K562 (cell line): Measurements from ENCODE around the gene CCNJL. TPM values are rescaled to one million over a fixed set of nuclear protein-coding genes. Genes with fewer than 3 reads are reported as not detected.

Experiments used
- ATAC-seq: fragments of 200-7000 bp; cut with Tn5 transposase; 3 replicates; pipeline ENCODE4 v1.9.1; 2020; ENCODE audit warnings: moderate library complexity
- BruUV-seq: library from RNA; stranded (reverse); fragments of 400-500 nt; replicated peaks from 2 replicates; lab custom pipeline; 2021; lab: Mats Ljungman, UMichigan
- CTCF ChIA-PET: fragments of 300-600 bp; formaldehyde crosslinking; extraction: SDS; loops from one replicate; lab custom pipeline; 2021; ENCODE audit warnings: low intra/inter-chr PET ratio; lab: Yijun Ruan, JAX
- POLR2A ChIA-PET: fragments of 300-600, 350-650 bp; sonication (Branson Sonifier 250); formaldehyde crosslinking; extraction: SDS; loops from one replicate; lab custom pipeline; 2021; ENCODE audit warnings: antibody characterized with exemption, inconsistent platforms; lab: Yijun Ruan, JAX
- DNase-seq, 4 experiments: peaks; one replicate each; pipeline versions ENCODE4 v3.0.0 to v3.0.0-alpha.2; 2011 to 2018; ENCODE audit warnings: low spot score in 3 of 4, mixed read lengths in 3 of 4; ENCODE audit errors: extremely low read depth in 1 of 4
- FAIRE-seq: peaks from 2 replicates; lab custom pipeline; 2011; peaks lifted over from hg19 to GRCh38; lab: Jason Lieb, UNC
- H2AFZ ChIP-seq: 2 replicates; pipeline ENCODE4 v1.6.0; 2011; ENCODE audit warnings: low read depth, low read length, control low read depth, inconsistent platforms
- H3K27ac ChIP-seq: fragments of 200-600 bp; 3 replicates; pipeline ENCODE4 v1.8.0; 2011; ENCODE audit warnings: low read depth, mild to moderate bottlenecking, control low read depth, inconsistent platforms, low read length, moderate library complexity, mixed read lengths; ENCODE audit errors: extremely low read depth
- H3K27me3 ChIP-seq, 2 experiments: fragments of 300-600 bp in 1 of 2; 2 replicates in 1 of 2; 3 replicates in 1 of 2; pipeline versions ENCODE4 v1.6.0 to v1.8.0; 2011; ENCODE audit warnings: inconsistent platforms in 2 of 2, low read length in 2 of 2, mild to moderate bottlenecking in 1 of 2, mixed read lengths in 1 of 2, moderate library complexity in 1 of 2; ENCODE audit not compliant: control insufficient read depth in 2 of 2, insufficient read depth in 2 of 2
- H3K36me3 ChIP-seq: fragments of 300-600 bp; 3 replicates; pipeline ENCODE4 v1.8.0; 2011; ENCODE audit warnings: mild to moderate bottlenecking, low read length, inconsistent platforms; ENCODE audit not compliant: control insufficient read depth, insufficient read depth
- H3K4me1 ChIP-seq, 2 experiments: fragments of 200-600 bp in 1 of 2; replicated peaks in 1 of 2; 2 replicates in 1 of 2; 3 replicates in 1 of 2; pipeline versions ENCODE4 v1.5.1 to v1.8.0; 2011; ENCODE audit warnings: inconsistent platforms in 2 of 2, low read length in 2 of 2, mild to moderate bottlenecking in 1 of 2, mixed read lengths in 1 of 2, moderate library complexity in 1 of 2; ENCODE audit not compliant: control insufficient read depth in 2 of 2, insufficient read depth in 2 of 2
- H3K4me2 ChIP-seq: 2 replicates; pipeline ENCODE4 v1.6.1; 2011; ENCODE audit warnings: low read length, control low read depth, inconsistent platforms, mixed read lengths; ENCODE audit not compliant: insufficient read depth
- H3K4me3 ChIP-seq: fragments of 200-600 bp; sonication (generic), shearing (Covaris generic); 2 replicates; pipeline ENCODE4 v1.5.1; 2016; ENCODE audit warnings: control low read depth, inconsistent platforms
- H3K79me2 ChIP-seq: fragments of 200-600 bp; 3 replicates; pipeline ENCODE4 v1.8.0; 2011; ENCODE audit warnings: low read length, inconsistent platforms; ENCODE audit not compliant: control insufficient read depth, insufficient read depth
- H3K9ac ChIP-seq, 2 experiments: 2 replicates each; pipeline versions ENCODE4 v1.6.0 to v1.6.1; 2011; ENCODE audit warnings: low read depth in 2 of 2, low read length in 2 of 2, control low read depth in 1 of 2, inconsistent platforms in 1 of 2, mild to moderate bottlenecking in 1 of 2, mixed read lengths in 1 of 2; ENCODE audit not compliant: insufficient read depth in 1 of 2
- H3K9me1 ChIP-seq: one replicate; pipeline ENCODE4 v1.6.0; 2011; ENCODE audit warnings: inconsistent platforms, mild to moderate bottlenecking, low read length, moderate library complexity; ENCODE audit not compliant: control insufficient read depth, insufficient read depth
- H3K9me3 ChIP-seq: replicated peaks from 2 replicates; pipeline ENCODE4 v1.5.1; 2011; ENCODE audit warnings: low read depth, low read length, inconsistent platforms; ENCODE audit not compliant: control insufficient read depth, insufficient read depth
- H4K20me1 ChIP-seq: replicated peaks from 2 replicates; pipeline ENCODE4 v1.6.1; 2011; ENCODE audit warnings: low read length, inconsistent platforms, mixed read lengths; ENCODE audit not compliant: control insufficient read depth, insufficient read depth
- CAMTA2 ChIP-seq: fragments of 250-450 bp; sonication (Bioruptor Pico); conservative IDR thresholded peaks from 2 replicates; pipeline ENCODE4 v1.5.1; 2022
- CBX2 ChIP-seq: fragments of 200-600 bp; sonication (generic); IDR thresholded peaks from one replicate; pipeline ENCODE4 v1.6.1; 2012; ENCODE audit warnings: mild to moderate bottlenecking, low read length, inconsistent platforms; ENCODE audit not compliant: insufficient read depth, poor library complexity, severe bottlenecking
- DDX20 ChIP-seq: fragments of 450-650 bp; IDR thresholded peaks from 2 replicates; pipeline ENCODE4 v1.6.1; 2016; ENCODE audit warnings: missing genetic modification characterization, low read depth, mild to moderate bottlenecking, missing compliant biosample characterization, moderate library complexity
- ELF2 ChIP-seq: fragments of 250-450 bp; sonication (Bioruptor Pico); IDR thresholded peaks from 2 replicates; pipeline ENCODE4 v1.5.0; 2021; ENCODE audit warnings: mild to moderate bottlenecking
- KDM5B ChIP-seq: fragments of 200-600 bp; sonication (generic); IDR thresholded peaks from 2 replicates; pipeline ENCODE4 v1.6.1; 2012; ENCODE audit warnings: low read depth, mild to moderate bottlenecking, moderate library complexity, low read length, control low read depth, inconsistent platforms; ENCODE audit not compliant: insufficient replicate concordance
- MAZ ChIP-seq, 2 experiments: fragments of 450-650 bp in 1 of 2; sonication (generic) in 1 of 2; formaldehyde crosslinking; IDR thresholded peaks in 1 of 2; conservative IDR thresholded peaks in 1 of 2; 2 replicates each; pipeline versions ENCODE4 v1.4.0 to v1.5.0; 2020; ENCODE audit warnings: mild to moderate bottlenecking in 1 of 2, missing genetic modification reagents in 1 of 2
- MTA1 ChIP-seq: fragments of 450-650 bp; IDR thresholded peaks from 2 replicates; pipeline ENCODE4 v1.6.1; 2017; ENCODE audit warnings: borderline replicate concordance
- NFIC ChIP-seq: fragments of 450-650 bp; IDR thresholded peaks from 2 replicates; pipeline ENCODE4 v1.6.1; 2017; ENCODE audit warnings: mild to moderate bottlenecking, inconsistent platforms
- TCFL5 ChIP-seq: fragments of 250-450 bp; sonication (Bioruptor Pico); conservative IDR thresholded peaks from 2 replicates; pipeline ENCODE4 v1.6.1; 2021; ENCODE audit warnings: mild to moderate bottlenecking, moderate library complexity, matching md5 sums
- ZFP30 ChIP-seq: fragments of 250-450 bp; sonication (Bioruptor Pico); IDR thresholded peaks from 2 replicates; pipeline ENCODE4 v1.8.0; 2022; ENCODE audit warnings: moderate library complexity, mild to moderate bottlenecking, inconsistent platforms, borderline replicate concordance
- ZNF79 ChIP-seq: fragments of 250-450 bp; sonication (Bioruptor Pico); IDR thresholded peaks from 2 replicates; pipeline ENCODE4 v1.4.0; 2020; ENCODE audit warnings: low read depth, mild to moderate bottlenecking, moderate library complexity
- WGBS: fragments of 100-300 bp; shearing (Covaris generic); methylation state at CpG from one replicate; pipeline ENCODE4 v1.1.6; 2016; ENCODE audit warnings: low coverage, mixed read lengths; ENCODE audit not compliant: insufficient coverage; ENCODE audit errors: missing lambda C conversion rate; 5-methylcytosine and 5-hydroxymethylcytosine counted together
- in situ Hi-C: fragments of 300-500 bp; cut with MboI; formaldehyde crosslinking; loops from 4 replicates; pipeline ENCODE4 v1.15.0; 2018; ENCODE audit warnings: inconsistent platforms, mixed read lengths
- intact Hi-C: fragments of 100-400 bp; cut with micrococcal nuclease; formaldehyde crosslinking; loops from 2 replicates; pipeline ENCODE4 v1.14.2; 2022
- polyA plus RNA-seq, 8 experiments: library from polyadenylated mRNA; depleted of rRNA in 4 of 8; stranded (reverse) in 5 of 8; unstranded in 3 of 8; fragments of >200 nt; fragmentation: Nextera tagmentation in 2 of 8; fragmentation: Illumina TruSeq in 1 of 8; extraction: Ambion mirVana in 2 of 8; extraction: Trizol in 1 of 8; gene quantifications; 2 replicates each; pipeline versions ENCODE4 v1.2.1 to v1.2.3, GENCODE V29; 2011 to 2014; ENCODE audit warnings: inconsistent platforms in 1 of 8, missing spikeins in 1 of 8
- total RNA-seq, 7 experiments: library from RNA; depleted of rRNA in 6 of 7; stranded (reverse); fragments of >200 nt in 6 of 7; fragmentation: Illumina TruSeq in 2 of 7; extraction: Trizol in 2 of 7; gene quantifications; 2 replicates each; pipeline versions ENCODE4 v1.2.1 to v1.2.3, GENCODE V29; 2011 to 2021; ENCODE audit warnings: low replicate concordance in 1 of 7
- TF ChIP-seq, protein P1 (sequence below): fragments of 450-650 bp; IDR thresholded peaks from 2 replicates; pipeline ENCODE4 v1.6.1; 2016; ENCODE audit warnings: missing biosample characterization, missing genetic modification characterization
- TF ChIP-seq, protein P2 (sequence below): fragments of 250-450 bp; sonication (Bioruptor Pico); IDR thresholded peaks from 2 replicates; pipeline ENCODE4 v1.4.0; 2020

The CCNJL gene
- total and polyA plus RNA-seq, 9 of the 15 experiments (the other 6 are each of a cell fraction or from before 2014, with no cell fraction given) = 0.04 TPM; not detected in 8

DNA sequence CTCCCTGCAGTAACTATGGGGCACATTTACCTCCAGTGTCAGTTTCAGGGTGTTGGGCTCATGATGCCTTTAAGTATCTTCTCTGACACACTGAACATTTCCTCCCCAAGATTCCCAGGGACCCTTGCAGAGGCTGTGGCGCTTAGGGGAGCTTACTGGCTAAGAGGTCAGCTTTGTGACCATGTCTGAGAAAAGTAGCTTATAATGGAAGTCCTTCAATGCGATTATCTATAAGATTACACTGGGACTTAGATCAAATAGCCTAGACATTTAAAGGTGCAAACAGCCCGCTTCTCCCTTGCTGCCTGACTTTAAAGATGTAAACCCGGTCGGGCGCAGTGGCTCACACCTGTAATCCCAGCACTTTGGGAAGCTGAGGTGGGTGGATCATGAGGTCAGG is 57.7 kb downstream of the CCNJL start:
- no peaks in the 10 kb centered on the region for H3K79me2 ChIP-seq
- no peak overlapping the region for H2AFZ ChIP-seq
- H3K27me3 ChIP-seq = peaks cover 0 to 20% of the 10 kb centered on the region in 2 experiments; a peak in 2 of 5 replicates
- no peaks in the 10 kb centered on the region for H3K36me3 ChIP-seq
- no peak overlapping the region for H3K4me2 ChIP-seq
- intact Hi-C loops (no loop called here), in situ Hi-C loops (no loop called here)
- DNase-seq (no peak), ATAC-seq (no peak), FAIRE-seq (no peak)
- H3K4me1 ChIP-seq = peaks cover 4 to 8% of the 10 kb centered on the region in 2 experiments; a peak in 4 of 5 replicates
- H3K9ac ChIP-seq = no peak overlapping the region
- H3K4me3 ChIP-seq = no peak overlapping the region
- ChIA-PET POLR2A (interaction anchor here (0.8 to 1.1 kb wide), 2 partner anchors 14 to 26 kb away, joined by 3 to 4 read pairs; no protein-coding TSS in a partner anchor), CTCF (no interaction called here)
- WGBS = 71% methylated on average over 6 of the region's 6 CpGs
- no peaks in the 10 kb centered on the region for H3K9me1 ChIP-seq
- no peaks in the 10 kb centered on the region for H4K20me1 ChIP-seq
- no peak overlapping the region for H3K27ac ChIP-seq
- H3K9me3 ChIP-seq = no peaks in the 10 kb centered on the region
- no TSS peak for BruUV-seq
- TF ChIP-seq NFIC = no peak
- no peak for TF ChIP-seq TCFL5 (CRISPR knock-in tag)
- no peak for TF ChIP-seq CBX2
- no peak for TF ChIP-seq ZNF79 (CRISPR knock-in tag)
- TF ChIP-seq, protein P1, sequence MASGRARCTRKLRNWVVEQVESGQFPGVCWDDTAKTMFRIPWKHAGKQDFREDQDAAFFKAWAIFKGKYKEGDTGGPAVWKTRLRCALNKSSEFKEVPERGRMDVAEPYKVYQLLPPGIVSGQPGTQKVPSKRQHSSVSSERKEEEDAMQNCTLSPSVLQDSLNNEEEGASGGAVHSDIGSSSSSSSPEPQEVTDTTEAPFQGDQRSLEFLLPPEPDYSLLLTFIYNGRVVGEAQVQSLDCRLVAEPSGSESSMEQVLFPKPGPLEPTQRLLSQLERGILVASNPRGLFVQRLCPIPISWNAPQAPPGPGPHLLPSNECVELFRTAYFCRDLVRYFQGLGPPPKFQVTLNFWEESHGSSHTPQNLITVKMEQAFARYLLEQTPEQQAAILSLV = no peak
- TF ChIP-seq ZFP30 (CRISPR knock-in tag) = no peak
- TF ChIP-seq, protein P2, sequence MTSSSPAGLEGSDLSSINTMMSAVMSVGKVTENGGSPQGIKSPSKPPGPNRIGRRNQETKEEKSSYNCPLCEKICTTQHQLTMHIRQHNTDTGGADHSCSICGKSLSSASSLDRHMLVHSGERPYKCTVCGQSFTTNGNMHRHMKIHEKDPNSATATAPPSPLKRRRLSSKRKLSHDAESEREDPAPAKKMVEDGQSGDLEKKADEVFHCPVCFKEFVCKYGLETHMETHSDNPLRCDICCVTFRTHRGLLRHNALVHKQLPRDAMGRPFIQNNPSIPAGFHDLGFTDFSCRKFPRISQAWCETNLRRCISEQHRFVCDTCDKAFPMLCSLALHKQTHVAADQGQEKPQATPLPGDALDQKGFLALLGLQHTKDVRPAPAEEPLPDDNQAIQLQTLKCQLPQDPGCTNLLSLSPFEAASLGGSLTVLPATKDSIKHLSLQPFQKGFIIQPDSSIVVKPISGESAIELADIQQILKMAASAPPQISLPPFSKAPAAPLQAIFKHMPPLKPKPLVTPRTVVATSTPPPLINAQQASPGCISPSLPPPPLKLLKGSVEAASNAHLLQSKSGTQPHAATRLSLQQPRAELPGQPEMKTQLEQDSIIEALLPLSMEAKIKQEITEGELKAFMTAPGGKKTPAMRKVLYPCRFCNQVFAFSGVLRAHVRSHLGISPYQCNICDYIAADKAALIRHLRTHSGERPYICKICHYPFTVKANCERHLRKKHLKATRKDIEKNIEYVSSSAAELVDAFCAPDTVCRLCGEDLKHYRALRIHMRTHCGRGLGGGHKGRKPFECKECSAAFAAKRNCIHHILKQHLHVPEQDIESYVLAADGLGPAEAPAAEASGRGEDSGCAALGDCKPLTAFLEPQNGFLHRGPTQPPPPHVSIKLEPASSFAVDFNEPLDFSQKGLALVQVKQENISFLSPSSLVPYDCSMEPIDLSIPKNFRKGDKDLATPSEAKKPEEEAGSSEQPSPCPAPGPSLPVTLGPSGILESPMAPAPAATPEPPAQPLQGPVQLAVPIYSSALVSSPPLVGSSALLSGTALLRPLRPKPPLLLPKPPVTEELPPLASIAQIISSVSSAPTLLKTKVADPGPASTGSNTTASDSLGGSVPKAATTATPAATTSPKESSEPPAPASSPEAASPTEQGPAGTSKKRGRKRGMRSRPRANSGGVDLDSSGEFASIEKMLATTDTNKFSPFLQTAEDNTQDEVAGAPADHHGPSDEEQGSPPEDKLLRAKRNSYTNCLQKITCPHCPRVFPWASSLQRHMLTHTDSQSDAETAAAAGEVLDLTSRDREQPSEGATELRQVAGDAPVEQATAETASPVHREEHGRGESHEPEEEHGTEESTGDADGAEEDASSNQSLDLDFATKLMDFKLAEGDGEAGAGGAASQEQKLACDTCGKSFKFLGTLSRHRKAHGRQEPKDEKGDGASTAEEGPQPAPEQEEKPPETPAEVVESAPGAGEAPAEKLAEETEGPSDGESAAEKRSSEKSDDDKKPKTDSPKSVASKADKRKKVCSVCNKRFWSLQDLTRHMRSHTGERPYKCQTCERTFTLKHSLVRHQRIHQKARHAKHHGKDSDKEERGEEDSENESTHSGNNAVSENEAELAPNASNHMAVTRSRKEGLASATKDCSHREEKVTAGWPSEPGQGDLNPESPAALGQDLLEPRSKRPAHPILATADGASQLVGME (CRISPR knock-in tag) = no peak
- TF ChIP-seq KDM5B = no peak
- TF ChIP-seq CAMTA2 (CRISPR knock-in tag) = no peak
- TF ChIP-seq MAZ (CRISPR knock-in tag; conservative IDR thresholded peaks at IDR 0.05 in 1 of 2, IDR thresholded peaks at IDR 0.05 in 1 of 2) = no peak
- TF ChIP-seq DDX20 = no peak
- TF ChIP-seq MTA1 = no peak
- no peak for TF ChIP-seq ELF2 (CRISPR knock-in tag)
